ENCODE data around the gene WDSUB1.

WDSUB1 gene

DNA sequence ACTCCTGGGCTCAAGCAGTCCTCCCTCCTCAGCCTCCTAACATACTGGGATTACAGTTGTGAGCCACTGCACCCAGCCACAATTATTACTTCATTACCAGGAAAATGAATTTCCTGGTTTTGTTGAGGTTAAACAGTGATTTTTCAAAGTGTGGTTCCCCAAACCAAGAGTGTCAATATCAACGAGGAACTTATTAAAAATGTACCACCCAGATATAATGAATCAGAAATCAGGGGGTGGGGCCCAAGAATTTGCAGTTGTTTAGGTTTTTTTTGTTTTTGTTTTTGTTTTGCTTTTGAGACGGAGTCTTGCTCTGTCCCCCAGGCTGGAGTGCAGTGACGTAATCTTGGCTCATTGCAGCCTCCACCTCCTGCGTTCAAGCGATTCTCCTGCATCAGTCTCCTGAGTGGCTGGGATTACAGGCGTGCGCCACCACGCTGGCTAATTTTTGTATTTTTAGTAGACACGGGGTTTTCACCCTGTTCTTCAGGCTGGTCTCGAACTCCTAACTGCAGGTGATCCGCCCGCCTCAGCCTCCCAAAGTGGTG is 94.1 kb downstream of the WDSUB1 start:
- DNase-seq: no peak

DNA sequence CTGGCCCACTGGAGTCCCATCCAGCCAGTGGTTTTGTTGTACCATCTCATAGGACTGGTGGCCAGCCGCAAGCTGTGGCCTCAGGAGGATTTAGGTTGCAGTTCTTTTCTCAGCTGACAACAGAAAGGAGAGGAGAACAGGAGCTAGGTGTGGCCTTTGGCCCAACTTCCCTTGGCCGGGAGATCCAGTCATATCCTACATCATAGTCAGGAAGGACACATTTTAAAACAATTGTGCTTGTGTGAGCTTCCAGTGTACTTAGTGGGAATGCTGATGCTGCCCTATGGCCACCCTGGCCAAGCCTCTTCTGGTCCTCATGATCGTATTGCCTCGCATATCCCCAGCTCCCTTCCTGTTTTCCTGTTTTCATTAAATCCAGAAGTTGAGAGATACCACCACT is 98.1 kb downstream of the WDSUB1 start:
- DNase-seq: no peak

DNA sequence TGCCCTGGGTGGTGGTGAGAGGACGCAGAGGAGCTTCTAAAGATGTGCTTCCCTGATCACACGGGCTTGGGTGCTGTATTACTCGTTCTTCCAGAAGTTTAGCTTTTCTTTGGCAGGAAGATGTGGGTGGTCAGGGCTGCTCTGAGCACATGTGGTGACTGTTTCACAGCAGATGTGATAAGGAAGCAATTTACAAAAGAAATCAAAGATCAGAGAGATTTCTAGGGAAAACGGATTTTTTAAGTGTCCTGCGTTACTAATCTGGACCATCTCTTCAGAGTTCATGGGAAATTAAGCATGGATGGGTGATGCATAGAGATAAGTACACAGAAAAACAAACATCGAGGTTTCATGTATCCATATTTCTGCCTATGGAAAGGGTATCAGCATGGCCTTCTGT is 99.4 kb downstream of the WDSUB1 start:
- DNase-seq: no peak

DNA sequence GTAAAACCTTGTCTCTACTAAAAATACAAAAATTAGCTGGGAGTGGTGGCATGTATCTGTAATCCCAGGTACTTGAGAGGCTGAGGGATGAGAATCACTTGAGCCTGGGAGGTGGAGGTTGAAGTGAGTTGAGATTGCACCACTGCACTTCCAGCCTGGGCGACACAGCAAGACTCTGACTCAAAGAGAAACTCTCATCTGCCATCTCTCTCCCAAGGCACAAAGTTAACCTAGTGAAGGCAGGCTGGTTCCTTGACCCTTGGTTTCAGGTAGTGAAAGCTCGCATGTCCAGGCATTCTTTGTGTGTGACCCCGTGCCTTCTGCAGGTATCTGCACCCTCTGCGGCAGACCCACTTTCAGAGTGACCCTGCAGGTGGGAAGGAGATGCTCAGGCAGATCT is 100.0 kb downstream of the WDSUB1 start:
- DNase-seq: no peak

Data from NCI-H526 (cell line).